Right ventricle myocardium superior (tissue), 1 donor: ENCODE measurements around the gene DLGAP4. TPM values are rescaled to one million over a fixed set of nuclear protein-coding genes. Genes with fewer than 3 reads are reported as not detected.

Source experiments
- ATAC-seq: fragments of 200-7000 bp; cut with Tn5 transposase; one replicate; pipeline ENCODE4 v1.9.1; 2020; ENCODE audit warnings: mild to moderate bottlenecking; ENCODE audit not compliant: poor library complexity
- DNase-seq: peaks from one replicate; pipeline ENCODE4 v3.0.0-alpha.2; 2020
- intact Hi-C: fragments of 100-400 bp; cut with DNase I; formaldehyde crosslinking; loops from one replicate; pipeline ENCODE4 v1.11.2; 2022
- total RNA-seq: library from RNA; stranded (reverse); fragmentation: NEBNext Ultra II Directional; extraction: Animal tissue kit (Norgen Biotek cat#: 25700); gene quantifications from one replicate; pipeline ENCODE4 v1.2.1, GENCODE V29; 2021
- donor health status: DM: no; HTN: yes; CAD: no; lungs with severe emphysema.

Gene DLGAP4
- total RNA-seq, 1 donor from 2014 or later = 40.9 TPM

DNA sequence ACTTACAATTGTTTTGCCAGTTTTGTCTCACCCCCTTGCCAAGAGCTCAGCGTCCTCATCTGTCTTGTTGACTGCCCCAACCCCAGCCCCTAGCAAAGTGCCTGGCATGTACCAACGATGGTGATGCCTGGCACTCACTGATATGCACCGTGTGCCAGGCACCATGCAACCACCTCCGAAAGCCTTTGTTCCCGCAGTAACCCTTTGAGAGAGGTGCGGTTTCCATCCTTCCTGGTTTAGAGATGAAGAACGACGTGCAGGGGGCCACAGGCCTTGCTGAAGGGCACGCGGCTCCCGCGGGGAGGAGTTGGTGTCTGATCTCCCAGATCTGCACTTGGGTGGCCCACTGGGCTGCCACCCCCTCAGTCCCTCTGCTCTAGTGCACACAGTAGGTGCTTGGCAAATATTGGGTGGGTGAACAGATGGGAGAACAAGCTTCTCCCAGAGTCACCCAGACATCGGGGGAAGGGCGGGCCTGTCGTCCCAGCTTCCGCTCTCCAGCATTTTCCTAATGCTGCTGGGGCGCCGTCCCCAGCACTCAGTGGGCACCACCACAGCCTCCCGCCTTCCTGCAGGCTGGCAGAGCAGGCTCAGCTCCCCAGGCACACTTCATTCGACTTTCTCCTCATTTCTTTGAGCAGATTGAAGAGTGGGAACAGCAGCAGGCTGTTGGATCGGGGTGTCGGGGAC lies 35.3 kb downstream of the DLGAP4 start:
- intact Hi-C loops = no loop called here
- DNase-seq (no peak), ATAC-seq (no peak)

- intact Hi-C loops = no loop called here
- ATAC-seq (no peak), DNase-seq (no peak)
Measured at GRCh38 chr20:36342331-36343120, 36.4 kb downstream of the DLGAP4 start.

DNA sequence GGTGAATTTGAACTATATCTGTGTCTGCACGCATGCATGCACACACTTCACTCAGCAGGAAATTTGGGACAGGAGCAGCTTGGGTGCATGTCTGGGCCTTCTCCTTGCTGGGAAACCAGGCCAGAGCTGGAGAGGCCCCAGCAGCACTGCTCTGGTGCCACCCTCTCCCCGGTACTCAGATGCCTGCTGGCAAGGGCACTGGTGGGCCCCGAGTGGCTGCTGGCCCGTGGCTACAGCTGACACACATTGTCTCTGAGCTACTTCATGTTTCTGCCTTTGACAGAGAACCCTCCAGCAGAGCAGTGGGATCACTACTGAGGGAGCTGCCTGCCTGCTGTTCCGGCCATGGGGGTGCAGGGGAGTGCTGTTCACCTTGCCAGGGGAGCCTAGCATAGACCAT lies 37.5 kb downstream of the DLGAP4 start:
- DNase-seq = no peak
- ATAC-seq = no peak
- intact Hi-C loops = no loop called here

DNA sequence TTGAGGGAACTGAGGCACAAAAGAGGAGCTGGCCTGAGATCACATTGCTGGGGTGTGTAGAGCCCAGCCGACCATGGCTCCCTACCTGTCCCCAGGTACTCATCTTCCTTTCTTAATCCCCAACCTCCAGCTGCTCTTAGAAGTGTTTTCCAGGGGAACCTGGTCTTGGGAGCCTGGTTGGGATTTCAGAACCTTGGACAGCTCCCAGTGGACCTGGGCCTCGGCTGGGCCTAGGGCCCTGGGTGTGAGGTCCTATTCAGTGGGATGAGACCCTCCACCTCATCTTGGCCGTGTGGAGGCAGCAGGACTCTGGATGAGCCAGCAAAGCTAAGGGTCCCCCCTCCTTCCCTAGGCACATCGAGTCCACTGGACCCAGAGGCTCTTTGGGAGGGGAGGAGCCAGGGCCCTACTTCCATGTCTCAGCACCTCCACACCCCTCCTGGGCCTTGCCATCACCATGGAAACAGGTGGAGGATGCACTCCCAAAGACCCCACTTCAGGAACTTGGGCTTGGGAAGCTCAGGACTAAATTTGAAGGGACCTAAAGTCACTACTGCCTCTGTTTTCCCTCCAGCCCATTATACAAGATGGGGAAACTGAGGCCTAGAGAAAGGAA lies 38.5 kb downstream of the DLGAP4 start:
- ATAC-seq (no peak), DNase-seq (no peak)
- intact Hi-C loops = no loop called here

GRCh38 chr20:36346256-36346655 lies 40.1 kb downstream of the DLGAP4 start:
- intact Hi-C loops = no loop called here
- DNase-seq = no peak
- no peak for ATAC-seq

DNA sequence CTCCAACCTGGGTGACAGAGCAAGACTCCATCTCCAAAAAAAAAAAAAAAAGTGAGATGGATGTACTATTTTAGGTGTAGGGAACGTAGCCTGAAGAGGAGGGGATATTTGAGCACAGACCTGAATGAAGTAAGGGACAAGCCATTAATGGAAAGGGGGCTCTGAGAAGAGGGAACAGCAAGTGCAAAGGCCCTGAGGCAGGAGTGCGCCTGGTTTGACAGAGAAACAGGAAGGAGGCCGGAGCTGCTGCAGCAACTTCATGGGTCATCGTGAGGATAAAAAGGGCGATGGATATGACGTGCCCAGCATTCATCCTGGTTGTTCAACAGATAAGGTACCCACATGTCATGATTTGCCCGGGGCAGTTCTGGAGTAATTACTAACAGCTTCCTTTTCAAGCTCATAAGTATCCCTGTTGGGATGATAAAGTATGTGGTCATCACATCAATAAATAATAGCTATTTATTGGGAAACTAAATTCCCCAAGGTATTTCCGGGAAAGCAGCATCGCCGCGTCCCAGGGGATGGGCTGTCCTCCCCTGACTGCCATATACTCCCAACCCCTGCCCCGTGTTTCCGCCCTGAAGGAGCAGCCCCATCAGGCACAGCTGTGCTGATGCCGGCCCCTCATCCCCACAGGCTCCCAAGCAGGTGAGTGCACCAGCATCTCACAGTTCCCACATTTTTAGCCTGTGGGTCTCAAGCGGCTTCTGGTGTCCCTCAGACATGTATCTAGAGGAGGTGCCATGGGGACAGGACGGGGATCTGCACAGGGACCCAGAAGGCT lies 43.4 kb downstream of the DLGAP4 start:
- DNase-seq (no peak), ATAC-seq (no peak)
- intact Hi-C loops = no loop called here

DNA sequence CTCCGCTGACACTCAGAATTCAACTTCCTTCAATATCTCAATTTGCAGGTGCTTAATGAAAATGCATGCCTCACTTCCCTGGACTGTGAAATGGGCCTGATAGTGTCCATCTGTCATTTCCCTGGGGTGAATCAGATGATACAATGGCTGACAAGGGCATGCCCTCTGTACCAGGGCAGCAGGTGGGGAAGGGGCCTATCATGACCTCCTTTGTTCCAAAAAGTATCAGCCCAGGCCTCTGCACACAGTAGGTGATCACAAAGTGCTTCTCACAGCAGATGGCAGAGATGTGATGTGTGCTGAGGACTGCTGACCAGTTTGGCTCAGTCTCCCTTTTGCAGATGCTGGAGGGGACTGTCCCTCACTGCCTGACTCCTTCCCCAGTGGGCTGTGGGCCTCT lies 44.3 kb downstream of the DLGAP4 start:
- DNase-seq (no peak), ATAC-seq (no peak)
- intact Hi-C loops = no loop called here

DNA sequence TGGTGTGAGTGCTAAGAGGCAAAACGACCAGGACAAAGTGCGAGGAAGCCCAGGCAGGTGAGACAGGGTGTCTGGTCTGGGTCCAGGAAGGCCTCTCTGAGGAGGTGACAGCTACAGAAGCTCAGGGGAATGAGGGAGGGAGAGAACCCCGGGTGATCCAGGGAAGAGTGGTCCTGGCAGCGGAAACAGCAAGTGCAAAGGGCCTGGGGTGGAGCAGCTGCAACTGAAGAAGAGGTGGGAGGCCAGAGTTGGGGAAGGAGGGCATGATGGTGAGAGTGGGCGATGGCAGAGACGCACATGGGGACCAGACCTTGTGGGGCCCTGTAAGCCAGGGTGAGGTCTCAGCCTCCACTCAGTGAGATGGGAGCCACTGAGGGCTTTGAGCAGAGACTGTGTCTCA lies 45.8 kb downstream of the DLGAP4 start:
- ATAC-seq (no peak), DNase-seq (no peak)
- intact Hi-C loops = no loop called here

DNA sequence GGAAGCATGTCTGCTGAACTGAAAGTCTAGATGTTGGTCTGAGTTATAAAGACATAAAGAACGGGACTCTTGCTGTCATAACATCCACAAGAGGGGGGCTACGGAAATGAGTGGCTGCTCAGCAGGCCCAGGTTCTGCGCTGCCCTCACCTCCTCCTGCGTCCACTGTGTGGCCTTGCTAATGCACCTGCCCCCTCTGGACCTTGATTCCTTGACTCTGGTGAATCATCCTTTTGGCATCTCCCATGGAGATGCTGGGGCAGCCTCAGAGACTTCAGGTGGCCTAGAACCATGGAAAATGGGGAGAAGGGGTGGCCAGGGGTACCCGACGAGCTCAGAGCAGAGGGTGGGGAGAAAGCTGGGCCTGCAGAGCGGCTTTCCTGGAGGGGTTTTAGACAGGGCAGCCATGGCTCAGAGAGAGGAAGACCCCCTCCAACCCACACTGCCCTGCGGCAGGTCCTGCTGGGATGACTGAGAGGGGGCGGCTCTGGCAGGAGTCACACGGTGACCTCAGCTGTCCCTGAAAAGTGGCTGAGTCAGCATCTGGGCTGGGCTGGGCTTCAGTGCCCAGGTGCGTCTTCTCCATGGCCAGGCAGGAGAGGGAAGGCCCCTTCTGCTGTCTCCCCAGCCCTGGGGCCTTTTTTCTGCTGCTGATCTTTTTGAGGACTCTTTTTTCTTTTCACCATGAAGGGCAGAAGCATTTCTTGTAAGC lies 46.9 kb downstream of the DLGAP4 start:
- intact Hi-C loops = no loop called here
- ATAC-seq (no peak), DNase-seq (no peak)

DNA sequence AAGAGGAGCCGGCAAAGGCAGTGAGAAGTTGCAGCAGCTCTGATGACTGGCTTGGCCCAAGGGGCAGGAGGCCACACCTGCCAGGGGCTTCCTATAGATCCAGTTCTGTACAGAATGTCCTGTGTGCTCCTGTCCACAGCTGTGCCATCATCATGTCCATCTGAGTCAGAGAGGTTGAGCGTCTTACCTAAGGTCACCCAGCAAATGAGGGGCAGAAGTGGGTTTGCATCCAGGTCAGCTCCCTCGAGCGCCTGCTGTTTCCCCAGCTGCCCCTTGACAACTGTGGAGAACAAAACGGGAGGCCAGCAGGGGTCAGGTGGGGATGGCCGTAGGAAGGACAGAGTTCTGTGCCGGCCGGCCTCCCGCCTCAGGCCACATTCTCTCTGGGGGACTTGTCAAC lies 47.6 kb downstream of the DLGAP4 start:
- no peak for ATAC-seq
- intact Hi-C loops = no loop called here
- DNase-seq = no peak

DNA sequence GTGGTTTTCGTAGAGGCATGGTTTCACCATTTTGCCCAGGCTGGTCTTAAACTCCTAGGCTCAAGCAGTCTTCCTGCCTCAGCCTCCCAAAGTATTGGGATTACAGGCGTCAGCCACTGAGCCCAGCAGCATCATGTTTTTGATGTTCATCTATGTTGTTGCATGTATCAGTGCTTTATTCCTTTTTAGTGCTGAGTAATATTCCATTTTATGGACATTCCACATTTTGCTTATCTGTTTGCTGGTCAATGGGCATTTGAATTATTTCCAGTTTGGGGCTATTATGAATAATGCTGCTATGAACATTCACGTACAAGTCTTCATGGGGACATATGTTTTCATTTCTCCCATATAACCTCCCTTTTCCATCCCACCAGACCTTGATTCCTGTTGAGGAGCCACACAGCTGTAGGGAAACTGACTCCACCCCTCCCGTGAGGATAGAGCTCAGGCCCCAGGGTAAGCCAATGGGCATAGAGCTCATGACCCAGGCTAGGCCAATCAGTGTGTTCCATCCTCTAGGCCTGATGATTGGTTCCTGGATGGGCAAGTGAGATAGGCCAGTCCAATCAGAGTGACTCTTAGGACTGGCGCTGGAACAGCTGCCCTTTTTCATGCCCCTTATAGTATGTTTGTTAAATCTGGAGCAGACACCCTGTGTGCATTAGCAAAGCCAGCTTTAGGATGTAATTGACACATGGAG lies 49.5 kb downstream of the DLGAP4 start:
- DNase-seq (no peak), ATAC-seq (no peak)
- intact Hi-C loops = no loop called here

DNA sequence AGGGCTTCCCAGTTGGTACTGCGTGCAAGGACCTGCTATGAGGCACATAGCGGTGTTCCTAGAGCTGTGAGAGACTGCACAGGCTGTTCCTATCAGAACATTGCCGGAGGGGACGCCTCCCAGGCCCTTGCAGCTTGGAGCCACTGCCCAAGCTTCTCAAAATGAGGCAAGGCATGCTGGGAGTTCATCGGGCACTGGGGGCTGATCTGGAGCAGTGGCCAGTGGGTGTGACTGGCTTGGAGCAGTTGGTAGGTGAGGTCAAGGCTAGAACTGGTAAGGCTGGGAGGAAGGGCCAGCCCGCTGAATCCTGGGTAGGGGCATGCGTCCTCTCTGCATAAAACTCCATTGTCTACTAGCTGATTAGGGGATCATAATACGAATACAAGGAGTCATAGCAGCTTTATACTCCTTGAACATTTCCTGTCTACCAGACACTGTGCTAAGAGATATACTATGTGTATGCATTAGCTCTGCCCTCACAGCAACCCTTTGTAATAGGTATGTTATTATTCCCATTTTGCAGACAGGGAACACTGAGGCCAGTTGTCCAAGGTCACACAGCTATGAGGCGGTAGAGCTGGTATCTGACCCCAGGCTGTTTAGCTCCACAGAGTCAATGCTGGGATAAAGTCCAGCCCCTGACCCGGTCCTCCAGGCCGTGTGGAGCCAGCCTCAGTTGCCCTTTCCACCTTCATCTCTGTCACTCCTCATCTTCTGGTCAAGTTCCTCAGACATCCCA lies 53.7 kb downstream of the DLGAP4 start:
- DNase-seq (no peak), ATAC-seq (no peak)
- intact Hi-C loops = no loop called here

- no peak for DNase-seq
- intact Hi-C loops = no loop called here
- ATAC-seq = no peak
Measured at GRCh38 chr20:36360429-36360828, 54.3 kb downstream of the DLGAP4 start.

GRCh38 chr20:36361406-36361805 lies 55.3 kb downstream of the DLGAP4 start:
- ATAC-seq = no peak
- no peak for DNase-seq
- intact Hi-C loops = no loop called here

DNA sequence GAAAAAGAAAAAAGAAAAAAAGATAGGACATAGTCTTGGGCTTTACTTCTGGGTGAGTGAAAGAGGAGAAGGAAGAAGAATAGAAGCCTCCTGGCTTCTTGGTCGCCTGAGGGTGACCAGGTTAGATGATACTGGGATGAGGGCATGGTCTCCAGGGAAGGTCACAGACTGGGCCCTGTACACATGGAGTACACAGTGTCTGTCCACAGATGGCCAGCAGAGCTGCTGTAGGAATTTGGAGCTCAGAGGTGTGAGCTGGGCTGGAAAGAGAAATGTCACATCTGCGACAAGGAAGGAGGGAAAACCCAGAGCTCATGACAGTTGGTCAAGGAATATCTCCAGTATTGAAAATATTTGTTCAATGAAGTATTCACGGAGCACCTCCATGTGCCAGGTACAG lies 56.1 kb downstream of the DLGAP4 start:
- intact Hi-C loops = no loop called here

DNA sequence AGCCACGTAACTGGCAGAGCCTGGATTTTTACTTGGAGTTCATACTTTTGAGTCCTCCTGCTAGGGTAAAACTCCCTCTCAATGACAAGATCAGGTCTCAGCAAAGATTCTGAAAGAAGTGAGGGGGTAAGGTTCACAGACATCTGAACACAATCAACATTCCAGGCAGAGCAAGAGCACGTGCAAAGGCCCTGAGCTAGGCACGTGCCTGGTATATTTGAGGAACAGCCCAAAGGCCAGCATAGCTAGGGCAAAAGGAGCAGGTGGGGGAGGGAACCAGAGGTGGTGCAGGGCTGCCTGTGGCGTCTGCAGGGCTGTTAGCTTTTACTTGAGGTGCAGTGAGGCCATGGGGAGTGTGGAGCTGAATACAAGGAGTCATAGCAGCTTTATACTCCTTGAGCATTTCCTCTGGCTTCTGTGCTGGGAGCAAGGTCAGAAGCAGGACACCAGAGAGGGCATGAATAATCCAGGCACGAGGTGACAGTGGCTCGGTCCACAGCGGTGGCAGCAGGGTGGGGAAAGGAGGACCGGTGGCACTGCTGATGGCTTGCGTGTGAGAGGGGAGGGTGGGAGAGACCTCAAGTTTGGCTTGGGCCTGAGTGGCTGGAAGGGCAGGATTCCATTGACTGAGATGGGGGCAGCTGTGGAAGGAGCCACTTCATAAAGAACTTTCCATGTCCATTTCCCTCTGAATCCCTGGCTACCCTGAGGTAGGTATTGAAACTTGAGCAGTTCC lies 57.0 kb downstream of the DLGAP4 start:
- intact Hi-C loops = no loop called here
- DNase-seq (no peak), ATAC-seq (no peak)

More for the DNA sequence above, 56.1 kb downstream of the DLGAP4 start:
- DNase-seq (no peak), ATAC-seq (no peak)

DNA sequence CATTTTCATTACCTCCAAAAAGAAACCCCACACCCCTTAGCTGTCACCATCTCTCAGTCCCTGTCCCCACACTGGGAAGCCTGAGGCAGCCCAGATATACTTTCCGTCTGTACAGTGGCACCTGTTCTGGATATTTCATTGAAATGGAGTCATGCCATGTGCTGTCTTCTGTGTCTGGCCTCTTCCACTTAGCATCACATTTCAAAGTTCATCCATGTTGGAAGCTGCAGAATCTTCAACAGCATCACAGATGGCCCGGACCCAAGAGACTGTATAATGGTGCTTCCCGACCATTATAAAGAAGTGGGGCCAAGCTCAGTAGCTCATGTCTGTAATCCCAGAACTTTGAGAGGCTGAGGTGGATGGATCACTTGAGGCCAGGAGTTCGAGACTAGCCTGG lies 58.4 kb downstream of the DLGAP4 start:
- ATAC-seq = no peak

More for the DNA sequence above, 58.4 kb downstream of the DLGAP4 start:
- intact Hi-C loops = no loop called here
- DNase-seq = no peak
